Gastrocnemius medialis (tissue), 4 donors: ENCODE results near the gene MYZAP. TPM values are rescaled to one million over a fixed set of nuclear protein-coding genes. Genes with fewer than 3 reads are reported as not detected.
A peak's percentile ranks its signal among the peaks of the same experiment; 100 is the strongest.

Source experiments
- ATAC-seq, 2 donors: fragments of 150-250 bp; one replicate each; pipeline ENCODE4 v1.9.1; 2016
- DNase-seq, 2 donors: peaks; one replicate each; pipeline ENCODE4 v3.0.0-alpha.2; 2019
- H3K27ac ChIP-seq, 4 donors: fragments of 200-600 bp; sonication (generic); 1 replicate in 1 of 4; 2 replicates in 3 of 4; pipeline ENCODE4 v1.5.1; 2016 to 2018; ENCODE audit warnings: mild to moderate bottlenecking in 2 of 4, moderate library complexity in 1 of 4
- H3K27me3 ChIP-seq, 3 donors: fragments of 200-600 bp; sonication (generic) in 2 of 3; 1 replicate in 1 of 3; 2 replicates in 2 of 3; pipeline versions ENCODE4 v1.5.1 to v1.6.0; 2016 to 2019; ENCODE audit warnings: mild to moderate bottlenecking in 1 of 3, moderate library complexity in 1 of 3
- H3K36me3 ChIP-seq, 2 donors: fragments of 200-600 bp; sonication (generic) in 1 of 2; one replicate each; pipeline ENCODE4 v1.5.1; 2017 to 2018
- H3K4me1 ChIP-seq, 2 donors: fragments of 200-600 bp; sonication (generic) in 1 of 2; one replicate each; pipeline ENCODE4 v1.5.1; 2016 to 2017; ENCODE audit warnings: mild to moderate bottlenecking in 2 of 2
- H3K4me3 ChIP-seq, 4 donors: fragments of 200-600 bp; sonication (generic) in 3 of 4; 1 replicate in 1 of 4; 2 replicates in 3 of 4; pipeline ENCODE4 v1.5.1; 2016 to 2019; ENCODE audit warnings: mild to moderate bottlenecking in 2 of 4
- H3K9me3 ChIP-seq, 3 donors: fragments of 200-600 bp; sonication (generic) in 2 of 3; 1 replicate in 1 of 3; 2 replicates in 2 of 3; pipeline ENCODE4 v1.5.1; 2016 to 2019
- CTCF ChIP-seq, 5 experiments: fragments of 450-650 bp in 3 of 5; fragments of 200-600 bp in 2 of 5; sonication (generic) in 2 of 5; IDR thresholded peaks in 4 of 5; conservative IDR thresholded peaks in 1 of 5; 1 replicate in 4 of 5; 2 replicates in 1 of 5; pipeline ENCODE4 v1.5.1; 2016 to 2019; ENCODE audit warnings: antibody characterized with exemption in 5 of 5, mild to moderate bottlenecking in 3 of 5, moderate library complexity in 3 of 5
- POLR2A ChIP-seq, 2 donors: fragments of 450-650 bp; IDR thresholded peaks; one replicate each; pipeline ENCODE4 v1.6.1; 2017; ENCODE audit warnings: antibody characterized with exemption in 2 of 2, mild to moderate bottlenecking in 2 of 2, moderate library complexity in 2 of 2
- in situ Hi-C, 4 donors: fragments of 200-750 bp; cut with MboI; loops; one replicate each; pipeline versions ENCODE4 v1.15.0 to v1.8.0; 2017; ENCODE audit warnings: low sequenced_read_pairs in 4 of 4
- intact Hi-C: fragments of 100-400 bp; cut with DNase I; formaldehyde crosslinking; loops from one replicate; pipeline ENCODE4 v1.15.1; 2023; ENCODE audit warnings: low total_unique reads
- total RNA-seq, 4 donors: library from RNA; depleted of rRNA; stranded (reverse); fragments of >200 nt; gene quantifications; one replicate each; pipeline versions ENCODE4 v1.1.0 to v1.2.3, GENCODE V29; 2016

The MYZAP gene
- total RNA-seq, 4 donors from 2014 or later: 1.3 to 9.4 (median 1.4) TPM

- ATAC-seq (no peak), DNase-seq (no peak)
- H3K4me1 ChIP-seq: peaks cover 12 to 13% of the 10 kb centered on the region in 2 donors
- no peaks in the 10 kb centered on the region for H3K27me3 ChIP-seq
- no peaks in the 10 kb centered on the region for H3K36me3 ChIP-seq
- no peak for TF ChIP-seq POLR2A (IDR thresholded peaks at IDR 0.05)
- no peak for TF ChIP-seq CTCF (IDR thresholded peaks at IDR 0.05 in 4 of 5, conservative IDR thresholded peaks at IDR 0.05 in 1 of 5)
- no peak overlapping the region for H3K4me3 ChIP-seq
- intact Hi-C loops (loop anchor here (10.0 kb wide), 1 partner anchor 508 kb away; the partner anchor contains the start of gene ALDH1A2), in situ Hi-C loops (loop anchor here (10.0 to 25.0 kb wide), 5 partner anchors 88 to 505 kb away; partner anchors contain the start of gene ALDH1A2 (in 1 of the 4))
- no peaks in the 10 kb centered on the region for H3K9me3 ChIP-seq
- H3K27ac ChIP-seq: no peak overlapping the region
These were observed 34.4 kb upstream of the MYZAP start for GRCh38 chr15:57557267-57557666.

- Histone ChIP-seq H3K4me1 (peaks cover 12 to 13% of the 10 kb centered on the region in 2 donors), H3K36me3 (no peaks in the 10 kb centered on the region), H3K4me3 (no peak overlapping the region), H3K27me3 (no peaks in the 10 kb centered on the region), H3K27ac (no peak overlapping the region), H3K9me3 (no peaks in the 10 kb centered on the region)
- TF ChIP-seq CTCF (IDR thresholded peaks at IDR 0.05 in 4 of 5, conservative IDR thresholded peaks at IDR 0.05 in 1 of 5) (no peak), POLR2A (IDR thresholded peaks at IDR 0.05) (no peak)
- no peak for DNase-seq
- ATAC-seq: no peak
- in situ Hi-C loops: loop anchor here (10.0 to 25.0 kb wide), 5 partner anchors 87 to 504 kb away; partner anchors contain the start of gene ALDH1A2 (in 1 of the 4)
- intact Hi-C loops: loop anchor here (10.0 kb wide), 1 partner anchor 507 kb away; the partner anchor contains the start of gene ALDH1A2
These were observed 33.9 kb upstream of the MYZAP start for GRCh38 chr15:57557810-57558209.

- no peaks in the 10 kb centered on the region for H3K27me3 ChIP-seq
- in situ Hi-C loops (loop anchor here (5.0 to 25.0 kb wide), 7 partner anchors 52 to 502 kb away; partner anchors contain the start of gene ALDH1A2 (in 1 of the 4)), intact Hi-C loops (loop anchor here (1.0 to 10.0 kb wide), 6 partner anchors 52 to 505 kb away; partner anchors contain the start of genes ALDH1A2 and POLR2M)
- no peaks in the 10 kb centered on the region for H3K36me3 ChIP-seq
- TF ChIP-seq POLR2A (IDR thresholded peaks at IDR 0.05) (no peak), CTCF (IDR thresholded peaks at IDR 0.05 in 4 of 5, conservative IDR thresholded peaks at IDR 0.05 in 1 of 5) (peak; percentile 80 to 90 (median 87))
- DNase-seq (peak; percentile 19 to 59), ATAC-seq (peak; percentile 65 to 73)
- no peak overlapping the region for H3K27ac ChIP-seq
- H3K4me3 ChIP-seq: no peak overlapping the region
- H3K9me3 ChIP-seq: no peaks in the 10 kb centered on the region
- H3K4me1 ChIP-seq: peaks cover 4 to 8% of the 10 kb centered on the region in 2 donors
These were observed 31.8 kb upstream of the MYZAP start for GRCh38 chr15:57559875-57560274.

GRCh38 chr15:57561041-57561711 is 30.5 kb upstream of the MYZAP start:
- DNase-seq (peak; percentile 52 to 70), ATAC-seq (peak; percentile 87 to 96)
- Histone ChIP-seq H3K36me3 (no peaks in the 10 kb centered on the region), H3K27ac (peak overlapping the region in 3 of 4 donors; percentile 38 to 47 (median 41)), H3K9me3 (no peaks in the 10 kb centered on the region), H3K4me3 (no peak overlapping the region), H3K4me1 (no peaks in the 10 kb centered on the region), H3K27me3 (no peaks in the 10 kb centered on the region)
- in situ Hi-C loops: loop anchor here in 3 of 4 donors (5.0 to 25.0 kb wide), 5 partner anchors 51 to 501 kb away; partner anchors contain the start of gene ALDH1A2 (in 1 of the 3)
- TF ChIP-seq CTCF (IDR thresholded peaks at IDR 0.05 in 4 of 5, conservative IDR thresholded peaks at IDR 0.05 in 1 of 5): peak; percentile 85 to 93 (median 90)
- TF ChIP-seq POLR2A (IDR thresholded peaks at IDR 0.05): no peak
- intact Hi-C loops: loop anchor here (2.0 to 5.0 kb wide), 4 partner anchors 76 to 300 kb away; partner anchors contain the start of gene POLR2M
